ENCODE data around the gene PTPRM. TPM values are rescaled to one million over a fixed set of nuclear protein-coding genes. Genes with fewer than 3 reads are reported as not detected.

PTPRM gene
- total RNA-seq, 2 donors from 2014 or later, result 80.1 to 106 TPM

GRCh38 chr18:8186413-8186812 is 619.3 kb downstream of the PTPRM start:
- no peak for DNase-seq (ENCODE audit: low spot score)
- Histone ChIP-seq H3K36me3 (no peaks in the 10 kb centered on the region), H3K9me3 (no peaks in the 10 kb centered on the region), H3K27ac (no peak overlapping the region), H3K4me1 (no peaks in the 10 kb centered on the region), H3K27me3 (no peaks in the 10 kb centered on the region), H3K4me3 (no peak overlapping the region)
- TF ChIP-seq CTCF (IDR thresholded peaks at IDR 0.05), result no peak

- H3K4me3 ChIP-seq, result no peak overlapping the region
- no peak for DNase-seq (ENCODE audit: low spot score)
- no peak for TF ChIP-seq CTCF (IDR thresholded peaks at IDR 0.05)
- no peaks in the 10 kb centered on the region for H3K36me3 ChIP-seq
- H3K27ac ChIP-seq, result no peak overlapping the region
- H3K9me3 ChIP-seq, result no peaks in the 10 kb centered on the region
- no peaks in the 10 kb centered on the region for H3K4me1 ChIP-seq
- no peaks in the 10 kb centered on the region for H3K27me3 ChIP-seq
Observed at GRCh38 chr18:8188184-8188583, 621.1 kb downstream of the PTPRM start.

- Histone ChIP-seq H3K4me3 (no peak overlapping the region), H3K27me3 (no peaks in the 10 kb centered on the region), H3K36me3 (no peaks in the 10 kb centered on the region), H3K27ac (no peak overlapping the region), H3K4me1 (no peaks in the 10 kb centered on the region), H3K9me3 (no peaks in the 10 kb centered on the region)
- no peak for DNase-seq (ENCODE audit: low spot score)
- TF ChIP-seq CTCF (IDR thresholded peaks at IDR 0.05), result no peak
Observed at GRCh38 chr18:8190980-8191379, 623.9 kb downstream of the PTPRM start.

GRCh38 chr18:8194431-8194830 is 627.3 kb downstream of the PTPRM start:
- no peaks in the 10 kb centered on the region for H3K4me1 ChIP-seq
- no peaks in the 10 kb centered on the region for H3K27me3 ChIP-seq

GRCh38 chr18:8196238-8196637 is 629.1 kb downstream of the PTPRM start:
- no peak for TF ChIP-seq CTCF (IDR thresholded peaks at IDR 0.05)
- Histone ChIP-seq H3K9me3 (no peaks in the 10 kb centered on the region), H3K4me3 (no peak overlapping the region), H3K4me1 (no peaks in the 10 kb centered on the region), H3K27me3 (no peaks in the 10 kb centered on the region), H3K27ac (no peak overlapping the region), H3K36me3 (no peaks in the 10 kb centered on the region)
- DNase-seq (ENCODE audit: low spot score), result no peak

More at GRCh38 chr18:8194431-8194830, 627.3 kb downstream of the PTPRM start:
- Histone ChIP-seq H3K4me3 (no peak overlapping the region), H3K9me3 (no peaks in the 10 kb centered on the region), H3K27ac (no peak overlapping the region), H3K36me3 (no peaks in the 10 kb centered on the region)
- TF ChIP-seq CTCF (IDR thresholded peaks at IDR 0.05), result no peak
- DNase-seq (ENCODE audit: low spot score), result no peak

GRCh38 chr18:8197499-8197898 is 630.4 kb downstream of the PTPRM start:
- Histone ChIP-seq H3K4me1 (no peaks in the 10 kb centered on the region), H3K4me3 (no peak overlapping the region), H3K36me3 (no peaks in the 10 kb centered on the region), H3K27me3 (no peaks in the 10 kb centered on the region), H3K27ac (no peak overlapping the region), H3K9me3 (no peaks in the 10 kb centered on the region)
- DNase-seq (ENCODE audit: low spot score), result no peak
- no peak for TF ChIP-seq CTCF (IDR thresholded peaks at IDR 0.05)

Data from right atrium auricular region (tissue), 2 donors.